ENCODE data around the gene MLEC.

The MLEC gene

DNA sequence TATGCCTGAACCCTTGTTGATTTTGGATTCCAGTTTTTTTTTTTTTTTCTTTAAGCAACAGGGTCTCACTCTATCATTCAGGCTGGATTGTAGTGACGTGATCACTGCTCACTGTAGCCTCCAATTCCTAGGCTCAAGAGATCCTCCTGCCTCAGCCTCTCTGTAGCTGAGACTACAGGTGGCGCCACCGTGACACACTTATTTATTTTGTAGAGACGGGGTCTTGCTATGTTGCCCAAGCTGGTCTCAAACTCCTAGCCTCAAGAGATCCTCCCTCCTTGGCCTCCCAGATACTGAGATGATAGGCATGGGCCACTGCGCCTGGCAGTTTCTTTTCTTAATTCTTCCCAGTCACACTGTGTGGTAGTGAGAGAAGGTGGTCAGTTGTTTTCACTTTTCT, 63.9 kb downstream of the MLEC start:
- Mint-ChIP-seq H3K36me3 (ENCODE audit: insufficient read depth) (no peaks in the 10 kb centered on the region), H3K27ac (ENCODE audit: low read depth) (no peak overlapping the region), H3K27me3 (peaks cover 25% of the 10 kb centered on the region), H3K4me3 (no peak overlapping the region), H3K9me3 (peaks cover 6% of the 10 kb centered on the region), H3K4me1 (no peaks in the 10 kb centered on the region)
- no peak for DNase-seq (ENCODE audit: low spot score in 2 of 2)
- no peak for ATAC-seq (replicated peaks; ENCODE audit: extremely low read depth, poor library complexity, severe bottlenecking)

DNA sequence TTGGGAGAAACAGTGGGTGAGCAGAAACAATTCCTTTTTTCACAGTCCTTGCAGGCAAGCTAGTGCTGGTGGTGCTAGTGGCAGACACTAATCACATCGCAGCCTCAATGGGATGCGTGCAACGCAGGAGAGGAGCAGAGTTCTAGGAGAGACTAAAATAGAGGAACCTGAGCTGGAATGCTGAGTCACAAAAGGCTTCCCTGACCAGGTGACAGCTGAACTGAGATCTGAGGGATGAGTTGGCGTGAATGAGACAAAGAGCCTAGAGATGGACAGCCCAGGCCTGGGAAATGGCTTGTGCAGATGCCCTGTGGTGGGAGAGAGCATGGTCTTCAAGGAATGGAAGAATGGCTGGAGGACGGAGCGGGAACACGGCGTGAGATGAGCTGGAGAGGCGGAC, 64.4 kb downstream of the MLEC start:
- Mint-ChIP-seq H3K27me3 (peaks cover 25% of the 10 kb centered on the region), H3K9me3 (peaks cover 6% of the 10 kb centered on the region), H3K27ac (ENCODE audit: low read depth) (no peak overlapping the region), H3K4me1 (no peaks in the 10 kb centered on the region), H3K36me3 (ENCODE audit: insufficient read depth) (no peaks in the 10 kb centered on the region), H3K4me3 (no peak overlapping the region)
- DNase-seq (ENCODE audit: low spot score in 2 of 2) (no peak), ATAC-seq (replicated peaks; ENCODE audit: extremely low read depth, poor library complexity, severe bottlenecking) (no peak)
